Renal pelvis (tissue), 4 donors: ENCODE results near the gene CACNA1F. TPM values are rescaled to one million over a fixed set of nuclear protein-coding genes. Genes with fewer than 3 reads are reported as not detected.

Experiments used
- DNase-seq: peaks from one replicate; pipeline ENCODE4 v3.0.0-alpha.2; 2013
- polyA plus RNA-seq, 3 donors: library from polyadenylated mRNA; unstranded; fragments of 120-200 nt; gene quantifications; one replicate each; pipeline ENCODE4 v1.2.1, GENCODE V29; 2013; ENCODE audit not compliant: insufficient read length in 3 of 3

Gene CACNA1F
- polyA plus RNA-seq, 3 donors = 0.11 to 0.33 (median 0.22) TPM

GRCh38 chrX:49257846-49258748 is 25.0 kb upstream of the CACNA1F start:
- no peak for DNase-seq

- DNase-seq = no peak
Observed at GRCh38 chrX:49257074-49257790, 24.1 kb upstream of the CACNA1F start.

DNA sequence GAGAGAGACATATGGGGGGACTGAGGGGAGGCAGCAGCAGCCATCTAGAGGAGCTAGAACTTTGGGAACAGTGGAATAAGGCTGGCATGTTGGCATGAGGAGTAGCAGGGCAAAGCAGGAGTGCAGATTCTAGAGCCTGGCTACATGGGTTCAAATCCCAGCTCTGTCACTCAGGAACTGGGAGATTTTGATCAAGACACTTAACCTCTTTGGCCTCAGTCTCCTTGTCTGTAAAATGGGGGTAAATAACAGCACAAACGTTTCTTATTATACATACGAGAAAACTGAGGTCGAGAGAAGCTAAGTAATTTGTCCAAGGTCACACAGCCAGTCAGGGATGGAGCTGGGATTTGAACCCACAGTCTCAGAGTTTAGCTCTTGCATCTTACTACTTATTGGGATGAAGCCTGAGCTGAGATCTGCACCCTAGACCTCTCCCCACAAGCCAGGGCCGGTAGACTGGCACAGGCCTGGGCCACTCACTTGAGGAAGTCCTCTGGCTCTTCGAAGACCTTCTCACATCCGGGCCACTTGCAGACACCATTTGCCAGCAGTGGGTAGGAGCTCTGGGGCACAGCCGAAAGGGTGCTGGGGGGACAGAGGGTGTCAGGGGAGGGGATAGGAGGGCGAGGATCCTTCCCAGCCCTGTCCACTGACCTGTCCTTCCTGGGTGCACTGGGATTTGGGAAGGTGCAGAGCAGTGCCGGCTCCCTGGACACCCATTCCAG is 23.3 kb upstream of the CACNA1F start:
- DNase-seq = no peak

- DNase-seq = no peak
Observed at GRCh38 chrX:49254639-49255038, 21.5 kb upstream of the CACNA1F start.

GRCh38 chrX:49251325-49251724 is 18.2 kb upstream of the CACNA1F start:
- DNase-seq = no peak

- no peak for DNase-seq
Observed at GRCh38 chrX:49250578-49250977, 17.4 kb upstream of the CACNA1F start.

GRCh38 chrX:49250066-49250465 is 16.9 kb upstream of the CACNA1F start:
- no peak for DNase-seq

DNA sequence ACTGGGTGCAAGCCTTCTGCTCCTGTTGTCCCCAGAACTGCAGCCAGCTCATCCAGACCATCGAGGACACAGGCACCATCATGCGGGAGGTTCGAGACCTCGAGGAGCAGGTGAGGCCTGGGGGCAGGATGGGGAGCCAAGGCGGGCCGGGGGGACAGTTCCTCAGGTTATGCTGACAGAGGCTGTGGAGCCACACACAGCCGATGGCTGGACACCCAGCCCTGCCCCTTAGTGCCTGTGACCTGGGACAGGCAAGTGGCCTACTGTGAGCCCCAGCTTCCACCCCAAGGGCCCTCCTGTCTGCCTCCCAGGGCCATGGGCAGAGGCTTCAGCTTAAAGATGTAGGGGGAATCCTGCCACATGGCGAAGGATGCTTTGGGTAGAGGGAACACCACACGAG is 16.5 kb upstream of the CACNA1F start:
- no peak for DNase-seq

DNA sequence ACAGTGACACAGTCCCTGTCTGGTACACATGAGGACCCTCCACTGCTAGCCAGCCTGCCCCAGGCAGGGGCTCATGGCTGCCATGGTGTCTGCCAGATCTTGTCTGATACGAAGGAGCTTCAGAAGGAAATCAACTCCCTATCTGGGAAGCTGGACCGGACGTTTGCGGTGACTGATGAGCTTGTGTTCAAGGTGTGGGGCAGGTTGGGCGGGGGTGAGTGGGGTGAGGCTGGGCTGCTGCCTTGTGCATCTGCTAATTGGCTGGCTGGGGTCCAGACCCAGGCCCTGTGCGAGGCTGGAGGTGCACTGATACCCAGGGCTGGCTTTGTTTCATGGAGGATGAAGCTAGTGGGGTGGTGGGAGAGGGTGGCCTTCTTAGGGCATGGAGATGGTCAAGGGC is 15.9 kb upstream of the CACNA1F start:
- DNase-seq = no peak

GRCh38 chrX:49247916-49248811 is 15.0 kb upstream of the CACNA1F start:
- DNase-seq = no peak

DNA sequence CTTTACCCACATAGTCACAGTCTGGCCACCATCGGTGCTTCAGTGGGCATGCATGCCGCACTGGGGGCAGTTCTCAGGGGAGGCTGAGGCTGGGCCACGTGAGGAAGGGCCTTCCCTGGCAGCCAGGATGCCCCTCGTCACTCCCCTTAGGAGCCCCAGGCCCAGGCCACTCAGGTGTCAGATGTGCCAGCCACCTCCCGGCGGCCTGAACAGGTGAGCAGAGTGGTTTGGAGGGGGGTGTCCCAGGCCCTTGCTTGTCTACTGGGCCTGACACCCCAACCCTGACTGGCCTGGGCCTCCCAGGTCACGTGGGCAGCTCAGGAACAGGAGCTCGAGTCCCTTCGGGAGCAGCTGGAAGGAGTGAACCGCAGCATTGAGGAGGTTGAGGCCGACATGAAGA is 14.2 kb upstream of the CACNA1F start:
- DNase-seq = no peak

- DNase-seq = no peak
Observed at GRCh38 chrX:49246541-49246940, 13.4 kb upstream of the CACNA1F start.

GRCh38 chrX:49244207-49244606 is 11.1 kb upstream of the CACNA1F start:
- DNase-seq = no peak

DNA sequence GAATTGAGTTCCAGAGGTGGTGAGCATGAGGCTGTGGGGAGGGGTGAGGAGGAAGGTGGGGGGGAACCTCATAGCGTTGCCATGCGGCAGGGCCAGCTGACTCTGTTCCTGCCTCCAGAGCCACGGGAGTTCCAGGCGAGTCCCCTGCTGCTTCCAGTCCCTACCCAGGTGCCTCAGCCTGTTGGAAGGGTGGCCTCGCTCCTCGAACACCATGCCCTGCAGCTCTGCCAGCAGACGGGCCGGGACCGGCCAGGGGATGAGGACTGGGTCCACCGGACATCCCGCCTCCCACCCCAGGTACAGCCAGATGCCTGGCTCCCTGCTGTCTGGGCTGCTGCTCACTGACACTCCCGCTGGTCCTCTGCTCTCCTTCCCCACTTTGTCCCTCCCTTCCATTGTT is 10.0 kb upstream of the CACNA1F start:
- DNase-seq = no peak

GRCh38 chrX:49242545-49243066 is 9.5 kb upstream of the CACNA1F start:
- no peak for DNase-seq

DNA sequence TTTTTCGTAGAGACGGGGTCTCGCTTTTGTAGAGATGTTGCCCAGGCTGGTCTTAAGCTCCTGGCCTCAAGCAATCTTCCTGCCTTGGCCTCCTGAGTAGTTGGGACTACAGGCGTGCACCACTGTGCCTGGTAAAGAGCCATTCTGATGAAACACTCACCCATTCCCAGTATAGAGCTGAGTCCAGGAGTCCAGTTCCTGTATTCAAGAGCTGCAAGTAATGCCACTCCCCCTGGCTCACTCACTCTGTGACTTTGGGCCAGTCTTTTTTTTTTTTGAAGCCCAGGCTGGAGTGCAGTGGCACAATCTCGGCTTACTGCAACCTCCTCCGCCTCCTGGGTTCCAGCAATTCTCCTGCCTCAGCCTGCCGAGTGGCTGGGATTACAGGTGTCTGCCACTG is 5.6 kb upstream of the CACNA1F start:
- no peak for DNase-seq

- DNase-seq = no peak
Observed at GRCh38 chrX:49237060-49237459, 3.9 kb upstream of the CACNA1F start.

GRCh38 chrX:49233887-49234555 is 881 bp upstream of the CACNA1F start:
- no peak for DNase-seq

- no peak for DNase-seq
Observed at GRCh38 chrX:49232525-49232924, 615 bp downstream of the CACNA1F start.

DNA sequence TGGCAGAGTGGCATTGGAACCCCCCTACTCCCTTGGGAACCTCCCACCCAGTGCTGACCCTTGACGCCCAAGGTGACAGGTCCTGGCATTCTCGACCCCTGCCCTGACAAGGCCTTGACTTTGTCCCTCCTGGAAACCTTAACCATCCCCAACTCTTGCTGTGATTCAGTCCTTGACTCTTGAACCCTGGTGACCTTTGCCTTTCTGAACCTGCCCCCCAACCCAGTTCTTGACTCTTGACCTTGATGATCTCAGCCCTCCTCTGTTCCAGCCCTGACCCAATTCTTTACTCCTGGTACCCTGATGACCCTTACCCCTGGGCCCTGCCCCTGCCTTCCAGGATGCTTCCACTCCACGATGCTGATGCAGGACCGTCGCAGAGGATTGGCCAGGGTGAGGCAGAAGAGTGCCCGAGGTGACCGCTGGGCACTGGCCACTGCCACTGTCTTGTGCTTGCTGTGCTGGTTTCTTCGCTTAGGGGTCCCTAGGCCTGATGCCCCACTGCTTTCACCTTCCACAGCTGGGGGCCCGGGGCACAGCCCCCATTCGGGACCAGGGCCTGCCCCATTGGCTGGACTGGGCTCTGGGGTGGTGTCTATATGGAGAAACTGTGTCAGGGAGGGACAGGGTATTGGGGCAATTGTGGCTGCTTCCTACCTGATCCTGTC is 1.7 kb downstream of the CACNA1F start:
- DNase-seq = no peak
